ENCODE results near the gene IMMP2L.

GRCh38 chr7:110669410-110669809 is 892.9 kb downstream of the IMMP2L start:
- TF ChIP-seq POLR2A (IDR thresholded peaks at IDR 0.05) (no peak), CTCF (IDR thresholded peaks at IDR 0.05) (no peak)
